ENCODE data around the gene UIMC1.

DNA sequence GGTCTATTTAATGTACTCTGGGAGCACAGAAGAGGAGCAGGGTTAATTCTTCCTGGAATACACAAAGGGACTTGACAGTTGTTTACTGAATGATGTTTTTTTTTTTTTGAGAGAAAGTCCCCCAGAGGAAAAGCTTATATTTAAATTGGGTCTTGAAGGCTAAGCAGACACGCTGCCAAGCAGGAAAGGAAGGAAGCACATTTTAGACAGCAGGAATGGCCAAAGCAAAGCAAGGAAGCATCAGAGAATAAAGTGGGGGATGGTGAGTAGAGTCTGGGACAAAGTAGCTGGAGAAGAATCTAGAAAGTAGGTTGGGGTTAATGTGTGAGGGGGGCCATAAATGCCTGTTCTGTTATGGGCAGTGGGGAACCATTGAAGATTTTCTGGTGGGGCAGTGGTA lies 37.4 kb upstream of the UIMC1 start:
- TF ChIP-seq POLR2A (IDR thresholded peaks at IDR 0.05; ENCODE audit: low read depth) (no peak), EP300 (IDR thresholded peaks at IDR 0.05) (no peak)
- TF ChIP-seq, protein P1, sequence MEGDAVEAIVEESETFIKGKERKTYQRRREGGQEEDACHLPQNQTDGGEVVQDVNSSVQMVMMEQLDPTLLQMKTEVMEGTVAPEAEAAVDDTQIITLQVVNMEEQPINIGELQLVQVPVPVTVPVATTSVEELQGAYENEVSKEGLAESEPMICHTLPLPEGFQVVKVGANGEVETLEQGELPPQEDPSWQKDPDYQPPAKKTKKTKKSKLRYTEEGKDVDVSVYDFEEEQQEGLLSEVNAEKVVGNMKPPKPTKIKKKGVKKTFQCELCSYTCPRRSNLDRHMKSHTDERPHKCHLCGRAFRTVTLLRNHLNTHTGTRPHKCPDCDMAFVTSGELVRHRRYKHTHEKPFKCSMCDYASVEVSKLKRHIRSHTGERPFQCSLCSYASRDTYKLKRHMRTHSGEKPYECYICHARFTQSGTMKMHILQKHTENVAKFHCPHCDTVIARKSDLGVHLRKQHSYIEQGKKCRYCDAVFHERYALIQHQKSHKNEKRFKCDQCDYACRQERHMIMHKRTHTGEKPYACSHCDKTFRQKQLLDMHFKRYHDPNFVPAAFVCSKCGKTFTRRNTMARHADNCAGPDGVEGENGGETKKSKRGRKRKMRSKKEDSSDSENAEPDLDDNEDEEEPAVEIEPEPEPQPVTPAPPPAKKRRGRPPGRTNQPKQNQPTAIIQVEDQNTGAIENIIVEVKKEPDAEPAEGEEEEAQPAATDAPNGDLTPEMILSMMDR (IDR thresholded peaks at IDR 0.05), result no peak

All from esophagus muscularis mucosa (tissue), 4 donors.